Suprapubic skin (tissue), 4 donors: ENCODE results near the gene KIF18B. TPM values are rescaled to one million over a fixed set of nuclear protein-coding genes. Genes with fewer than 3 reads are reported as not detected.

Source experiments
- DNase-seq, 2 donors: peaks; one replicate each; pipeline ENCODE4 v3.0.0-alpha.2; 2019; ENCODE audit warnings: low spot score in 2 of 2
- H3K27ac ChIP-seq: fragments of 200-600 bp; sonication (generic); one replicate; pipeline ENCODE4 v1.5.1; 2019
- H3K27me3 ChIP-seq: fragments of 200-600 bp; sonication (generic); one replicate; pipeline ENCODE4 v1.5.1; 2019
- H3K36me3 ChIP-seq: fragments of 200-600 bp; sonication (generic); one replicate; pipeline ENCODE4 v1.5.1; 2019
- H3K4me1 ChIP-seq: fragments of 200-600 bp; sonication (generic); one replicate; pipeline ENCODE4 v1.5.1; 2019
- H3K4me3 ChIP-seq: fragments of 200-600 bp; sonication (generic); one replicate; pipeline ENCODE4 v1.5.1; 2019; ENCODE audit warnings: mild to moderate bottlenecking
- H3K9me3 ChIP-seq: fragments of 200-600 bp; sonication (generic); one replicate; pipeline ENCODE4 v1.5.1; 2019
- CTCF ChIP-seq, 2 donors: fragments of 200-600 bp in 1 of 2; fragments of 450-650 bp in 1 of 2; sonication (generic) in 1 of 2; IDR thresholded peaks; one replicate each; pipeline ENCODE4 v1.5.1; 2016 to 2019; ENCODE audit warnings: antibody characterized with exemption in 2 of 2, mild to moderate bottlenecking in 1 of 2, moderate library complexity in 1 of 2
- EP300 ChIP-seq: sonication (generic); formaldehyde crosslinking; IDR thresholded peaks from one replicate; pipeline ENCODE4 v1.6.1; 2017; ENCODE audit warnings: antibody characterized with exemption
- POLR2A ChIP-seq, 2 donors: fragments of 450-650 bp; IDR thresholded peaks; one replicate each; pipeline ENCODE4 v1.6.1; 2017; ENCODE audit warnings: antibody characterized with exemption in 2 of 2, mild to moderate bottlenecking in 2 of 2, moderate library complexity in 2 of 2
- POLR2AphosphoS5 ChIP-seq, 3 donors: sonication (generic); formaldehyde crosslinking; IDR thresholded peaks; one replicate each; pipeline ENCODE4 v1.6.1; 2017; ENCODE audit warnings: antibody characterized with exemption in 3 of 3
- WGBS: methylation state at CpG from one replicate; pipeline ENCODE4 v1.1.5; 2018; 5-methylcytosine and 5-hydroxymethylcytosine counted together
- total RNA-seq, 4 donors: library from RNA; depleted of rRNA; stranded (reverse); fragments of >200 nt; gene quantifications; one replicate each; pipeline ENCODE4 v1.1.0, GENCODE V29; 2016

Gene KIF18B
- total RNA-seq, 4 donors from 2014 or later: 2.0 to 4.0 (median 2.8) TPM

- no peaks in the 10 kb centered on the region for H3K36me3 ChIP-seq
- TF ChIP-seq EP300 (no peak), POLR2AphosphoS5 (IDR thresholded peaks at IDR 0.05) (no peak), POLR2A (IDR thresholded peaks at IDR 0.05) (no peak), CTCF (IDR thresholded peaks at IDR 0.05) (no peak)
- 70% methylated on average over 4 of the region's 4 CpGs for WGBS
- H3K27ac ChIP-seq: no peak overlapping the region
- no peak overlapping the region for H3K4me3 ChIP-seq
- no peaks in the 10 kb centered on the region for H3K9me3 ChIP-seq
- H3K4me1 ChIP-seq: peaks cover 37% of the 10 kb centered on the region
- peak in 1 of 2 donors; percentile 20 for DNase-seq
- H3K27me3 ChIP-seq: no peaks in the 10 kb centered on the region
Observed at GRCh38 chr17:44901411-44901921, 46.1 kb downstream of the KIF18B start.

- DNase-seq: peak in 1 of 2 donors; percentile 66
- peaks cover 33% of the 10 kb centered on the region for H3K4me1 ChIP-seq
- 19% methylated on average over 3 of the region's 3 CpGs for WGBS
- no peak overlapping the region for H3K4me3 ChIP-seq
- H3K27me3 ChIP-seq: no peaks in the 10 kb centered on the region
- H3K36me3 ChIP-seq: no peaks in the 10 kb centered on the region
- H3K9me3 ChIP-seq: no peaks in the 10 kb centered on the region
- TF ChIP-seq POLR2AphosphoS5 (IDR thresholded peaks at IDR 0.05) (peak in 1 of 3 donors; percentile 17), POLR2A (IDR thresholded peaks at IDR 0.05) (no peak), CTCF (IDR thresholded peaks at IDR 0.05) (no peak), EP300 (no peak)
- H3K27ac ChIP-seq: no peak overlapping the region
Observed at GRCh38 chr17:44900894-44901293, 46.7 kb downstream of the KIF18B start.

GRCh38 chr17:44899074-44899782 lies 48.3 kb downstream of the KIF18B start, which contains the start of gene EFTUD2:
TSS of gene EFTUD2 (minus strand) at chr17:44899445. CDS start at chr17:44894521, 4,924 bp downstream.
- peak; percentile 95 to 96 for DNase-seq
- H3K27me3 ChIP-seq: no peaks in the 10 kb centered on the region

GRCh38 chr17:44898768-44899073 lies 48.9 kb downstream of the KIF18B start:
- Histone ChIP-seq H3K36me3 (peaks cover 7% of the 10 kb centered on the region), H3K27me3 (no peaks in the 10 kb centered on the region), H3K9me3 (no peaks in the 10 kb centered on the region), H3K4me1 (peaks cover 33% of the 10 kb centered on the region), H3K27ac (peak overlapping the region; percentile 95), H3K4me3 (peak overlapping the region; percentile 70)
- no peak for DNase-seq
- TF ChIP-seq POLR2A (IDR thresholded peaks at IDR 0.05): no peak
- TF ChIP-seq CTCF (IDR thresholded peaks at IDR 0.05): no peak
- TF ChIP-seq EP300: no peak
- no peak for TF ChIP-seq POLR2AphosphoS5 (IDR thresholded peaks at IDR 0.05)
- WGBS: 0% methylated on average over 7 of the region's 7 CpGs

More at GRCh38 chr17:44899074-44899782, 48.3 kb downstream of the KIF18B start, which contains the start of gene EFTUD2:
- peak within 1 kb of the TSS; percentile 70 for H3K4me3 ChIP-seq
- H3K36me3 ChIP-seq: peaks cover 2% of the 10 kb centered on the region
- no peaks in the 10 kb centered on the region for H3K9me3 ChIP-seq
- 0% methylated on average over 20 of the region's 54 CpGs for WGBS
- H3K4me1 ChIP-seq: peaks cover 33% of the 10 kb centered on the region
- TF ChIP-seq POLR2A (IDR thresholded peaks at IDR 0.05) (peak in 1 of 2 donors; percentile 57), CTCF (IDR thresholded peaks at IDR 0.05) (no peak), POLR2AphosphoS5 (IDR thresholded peaks at IDR 0.05) (peak in 2 of 3 donors; percentile 93 to 97), EP300 (no peak)
- H3K27ac ChIP-seq: peak within 1 kb of the TSS; percentile 95

GRCh38 chr17:44894642-44895041 lies 52.9 kb downstream of the KIF18B start:
- no peak overlapping the region for H3K4me3 ChIP-seq
- TF ChIP-seq EP300 (no peak), POLR2A (IDR thresholded peaks at IDR 0.05) (no peak)
- no peak overlapping the region for H3K27ac ChIP-seq
- H3K4me1 ChIP-seq: peaks cover 15% of the 10 kb centered on the region
- H3K36me3 ChIP-seq: peaks cover 32% of the 10 kb centered on the region
- no peaks in the 10 kb centered on the region for H3K27me3 ChIP-seq
- H3K9me3 ChIP-seq: no peaks in the 10 kb centered on the region
- DNase-seq: no peak
- 91% methylated on average over 4 of the region's 4 CpGs for WGBS
